Natural killer cell (primary cell): ENCODE data around the gene KCNT2. TPM values are rescaled to one million over a fixed set of nuclear protein-coding genes. Genes with fewer than 3 reads are reported as not detected.

Experiments used
- ATAC-seq, 3 donors: fragments of 150-1000 bp in 2 of 3; fragments of 200-7000 bp in 1 of 3; cut with Tn5 transposase; 1 replicate in 1 of 3; 2 replicates in 2 of 3; pipeline ENCODE4 v1.10.0; 2021; ENCODE audit warnings: mild to moderate bottlenecking in 2 of 3, moderate library complexity in 2 of 3
- DNase-seq, 2 donors: peaks; one replicate each; pipeline versions ENCODE4 v3.0.0 to v3.0.0-alpha.2; 2013 to 2021; ENCODE audit warnings: mixed read lengths in 1 of 2
- H3K27ac ChIP-seq: one replicate; pipeline ENCODE4 v1.5.1; 2013; ENCODE audit warnings: mild to moderate bottlenecking, low read length
- H3K27me3 ChIP-seq: one replicate; pipeline ENCODE4 v1.6.1; 2013; ENCODE audit warnings: low read length; ENCODE audit not compliant: control insufficient read depth, insufficient read depth
- H3K36me3 ChIP-seq: one replicate; pipeline ENCODE4 v1.6.1; 2013; ENCODE audit warnings: low read length; ENCODE audit not compliant: control insufficient read depth, insufficient read depth
- H3K4me1 ChIP-seq: one replicate; pipeline ENCODE4 v1.6.1; 2013; ENCODE audit warnings: low read length; ENCODE audit not compliant: control insufficient read depth, insufficient read depth
- H3K4me3 ChIP-seq: one replicate; pipeline ENCODE4 v1.5.1; 2013; ENCODE audit warnings: low read length
- H3K9me3 ChIP-seq: one replicate; pipeline ENCODE4 v1.6.1; 2013; ENCODE audit warnings: low read length; ENCODE audit not compliant: control insufficient read depth, insufficient read depth
- H3K27ac Mint-ChIP-seq, 2 donors: one replicate each; pipeline ENCODE4 v1.8.0; 2022; ENCODE audit warnings: mild to moderate bottlenecking in 2 of 2, mixed read lengths in 2 of 2, moderate library complexity in 1 of 2
- H3K27me3 Mint-ChIP-seq, 2 donors: one replicate each; pipeline ENCODE4 v1.8.0; 2022; ENCODE audit warnings: low read depth in 2 of 2, mixed read lengths in 2 of 2
- H3K36me3 Mint-ChIP-seq: one replicate; pipeline ENCODE4 v1.8.0; 2022; ENCODE audit warnings: mixed read lengths
- H3K4me1 Mint-ChIP-seq, 2 donors: one replicate each; pipeline ENCODE4 v1.8.0; 2022; ENCODE audit warnings: mixed read lengths in 2 of 2
- H3K4me3 Mint-ChIP-seq: one replicate; pipeline ENCODE4 v1.8.0; 2022; ENCODE audit warnings: mild to moderate bottlenecking, moderate library complexity, mixed read lengths
- H3K9me3 Mint-ChIP-seq, 2 donors: one replicate each; pipeline ENCODE4 v1.8.0; 2022; ENCODE audit warnings: mixed read lengths in 2 of 2
- CTCF ChIP-seq: fragments of 200-600 bp; IDR thresholded peaks from one replicate; pipeline ENCODE4 v1.8.0; 2022; ENCODE audit warnings: antibody characterized with exemption
- WGBS: methylation state at CpG from one replicate; pipeline ENCODE4 v1.1.7; 2013; ENCODE audit warnings: missing lambda C conversion rate; ENCODE audit not compliant: insufficient coverage; 5-methylcytosine and 5-hydroxymethylcytosine counted together
- intact Hi-C: fragments of 100-400 bp; cut with micrococcal nuclease; formaldehyde crosslinking; loops from one replicate; pipeline ENCODE4 v1.14.2; 2022
- total RNA-seq, 4 donors: library from RNA; stranded (reverse); fragments of 120-200 nt in 1 of 4; gene quantifications; one replicate each; pipeline versions ENCODE4 v1.2.3 to v1.2.4, GENCODE V29; 2013 to 2022

The KCNT2 gene
- total RNA-seq, 3 donors from 2014 or later (not counting 1 experiment from before 2014, with no cell fraction given) = not detected

- Histone ChIP-seq H3K27me3 (no peaks in the 10 kb centered on the region), H3K27ac (no peak overlapping the region), H3K9me3 (no peaks in the 10 kb centered on the region), H3K36me3 (no peaks in the 10 kb centered on the region), H3K4me1 (no peaks in the 10 kb centered on the region), H3K4me3 (no peak overlapping the region)
- H3K4me1 Mint-ChIP-seq = no peaks in the 10 kb centered on the region
- no peak for TF ChIP-seq CTCF
- 89% methylated on average over 3 of the region's 3 CpGs for WGBS
- ATAC-seq = no peak
- H3K4me3 Mint-ChIP-seq = no peak overlapping the region
- H3K27me3 Mint-ChIP-seq = no peaks in the 10 kb centered on the region
- H3K9me3 Mint-ChIP-seq = peaks cover 16 to 22% of the 10 kb centered on the region in 2 donors
- DNase-seq = no peak
- no peaks in the 10 kb centered on the region for H3K36me3 Mint-ChIP-seq
- intact Hi-C loops = no loop called here
- no peak overlapping the region for H3K27ac Mint-ChIP-seq
Observed at GRCh38 chr1:196209265-196209664, 399.0 kb downstream of the KCNT2 start.

DNA sequence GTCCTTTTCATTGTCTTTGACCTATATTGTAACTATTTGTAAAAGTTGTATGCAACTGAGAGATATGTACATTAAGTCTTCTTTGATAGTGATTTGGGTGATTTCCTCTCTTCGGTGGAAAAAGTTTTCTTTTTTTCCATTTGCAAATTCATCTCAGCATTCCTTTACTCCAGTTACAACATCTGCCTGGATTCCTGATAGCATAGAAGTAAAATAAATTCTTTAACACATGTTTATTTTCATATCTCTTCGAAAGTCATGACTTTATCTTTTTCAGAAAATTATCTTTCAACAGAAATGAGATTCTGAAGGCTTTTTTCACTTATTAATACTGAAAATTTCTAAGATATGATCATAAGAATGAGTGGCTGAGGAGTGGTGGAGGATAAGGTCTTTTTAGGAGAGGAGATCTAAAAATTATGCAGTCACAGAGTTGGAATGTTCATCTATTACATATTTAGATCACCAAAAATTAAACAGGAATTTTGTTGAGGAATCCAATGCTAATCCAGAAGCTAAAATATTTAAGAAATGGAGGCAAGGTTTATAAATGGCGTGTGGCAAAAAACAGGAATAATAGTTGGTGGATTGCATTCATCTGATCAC is 400.5 kb downstream of the KCNT2 start:
- Mint-ChIP-seq H3K27ac (no peak overlapping the region), H3K4me3 (no peak overlapping the region), H3K9me3 (peaks cover 14 to 19% of the 10 kb centered on the region in 2 donors), H3K36me3 (no peaks in the 10 kb centered on the region), H3K27me3 (no peaks in the 10 kb centered on the region), H3K4me1 (no peaks in the 10 kb centered on the region)
- Histone ChIP-seq H3K27ac (no peak overlapping the region), H3K4me3 (no peak overlapping the region), H3K27me3 (no peaks in the 10 kb centered on the region), H3K36me3 (no peaks in the 10 kb centered on the region), H3K9me3 (no peaks in the 10 kb centered on the region), H3K4me1 (no peaks in the 10 kb centered on the region)
- no peak for ATAC-seq
- intact Hi-C loops = no loop called here
- TF ChIP-seq CTCF = no peak
- DNase-seq = no peak
- WGBS = 91% methylated on average over 1 of the region's 3 CpGs

GRCh38 chr1:196205882-196206281 is 402.4 kb downstream of the KCNT2 start:
- Mint-ChIP-seq H3K4me3 (no peak overlapping the region), H3K27ac (no peak overlapping the region), H3K36me3 (no peaks in the 10 kb centered on the region), H3K27me3 (no peaks in the 10 kb centered on the region), H3K9me3 (peaks cover 15 to 19% of the 10 kb centered on the region in 2 donors), H3K4me1 (no peaks in the 10 kb centered on the region)
- H3K27me3 ChIP-seq = no peaks in the 10 kb centered on the region
- intact Hi-C loops = no loop called here
- no peaks in the 10 kb centered on the region for H3K36me3 ChIP-seq
- no peak for TF ChIP-seq CTCF
- no peaks in the 10 kb centered on the region for H3K9me3 ChIP-seq
- DNase-seq (no peak), ATAC-seq (no peak)
- no peaks in the 10 kb centered on the region for H3K4me1 ChIP-seq
- H3K27ac ChIP-seq = no peak overlapping the region
- WGBS = 80% methylated on average over 1 of the region's 2 CpGs
- no peak overlapping the region for H3K4me3 ChIP-seq

DNA sequence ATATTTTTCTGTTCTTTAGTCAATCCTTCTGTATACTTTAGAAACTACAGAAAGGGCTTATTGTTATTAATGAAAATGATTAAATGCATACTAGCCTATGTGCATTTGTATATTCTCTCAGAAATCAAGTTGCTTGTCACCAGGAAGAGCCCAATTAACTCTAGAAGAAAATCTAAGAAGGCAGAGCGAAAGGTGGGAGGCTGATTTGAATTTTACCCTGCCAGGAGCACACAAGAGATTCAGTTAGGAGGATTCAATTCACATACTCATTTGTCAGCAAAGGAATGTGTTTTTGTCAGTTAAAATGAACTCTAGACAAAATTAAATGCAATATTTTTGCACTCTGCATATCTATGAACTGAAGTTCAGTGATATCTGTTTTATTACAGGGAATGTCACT is 411.8 kb downstream of the KCNT2 start:
- peaks cover 15 to 23% of the 10 kb centered on the region in 2 donors for H3K9me3 Mint-ChIP-seq
- peaks cover 6% of the 10 kb centered on the region for H3K36me3 Mint-ChIP-seq
- no peaks in the 10 kb centered on the region for H3K27me3 Mint-ChIP-seq
- WGBS = 100% methylated on average over 1 of the region's 1 CpG
- no peaks in the 10 kb centered on the region for H3K4me1 Mint-ChIP-seq
- Histone ChIP-seq H3K27ac (no peak overlapping the region), H3K4me1 (no peaks in the 10 kb centered on the region), H3K36me3 (no peaks in the 10 kb centered on the region), H3K4me3 (no peak overlapping the region), H3K27me3 (no peaks in the 10 kb centered on the region), H3K9me3 (no peaks in the 10 kb centered on the region)
- ATAC-seq (no peak), DNase-seq (no peak)
- intact Hi-C loops = no loop called here
- TF ChIP-seq CTCF = no peak
- H3K27ac Mint-ChIP-seq = no peak overlapping the region
- no peak overlapping the region for H3K4me3 Mint-ChIP-seq
